ENCODE data around the gene ELMO1. TPM values are rescaled to one million over a fixed set of nuclear protein-coding genes. Genes with fewer than 3 reads are reported as not detected.

The ELMO1 gene
- total RNA-seq, 1 donor from 2014 or later: 132 TPM

- ChIA-PET POLR2A (interaction anchor here (0.6 kb wide), 1 partner anchor 45 kb away, joined by 3 read pairs; no protein-coding TSS in a partner anchor), CTCF (no interaction called here)
- no peak for TF ChIP-seq CTCF (IDR thresholded peaks at IDR 0.05)
- intact Hi-C loops (cut with micrococcal nuclease): no loop called here
- Mint-ChIP-seq H3K27ac (no peak overlapping the region), H3K27me3 (no peaks in the 10 kb centered on the region), H3K4me3 (no peak overlapping the region), H3K9me3 (no peaks in the 10 kb centered on the region), H3K36me3 (ENCODE audit: low read depth) (peaks cover 65% of the 10 kb centered on the region), H3K4me1 (peaks cover 8% of the 10 kb centered on the region)
- DNase-seq: no peak
- no peak for ATAC-seq (ENCODE audit: low read depth)
Observed at GRCh38 chr7:37149773-37150124, 298.9 kb downstream of the ELMO1 start.

- H3K4me3 Mint-ChIP-seq: no peak overlapping the region
- no peak for ATAC-seq (ENCODE audit: low read depth)
- H3K36me3 Mint-ChIP-seq (ENCODE audit: low read depth): peaks cover 62% of the 10 kb centered on the region
- peaks cover 8% of the 10 kb centered on the region for H3K4me1 Mint-ChIP-seq
- no peak overlapping the region for H3K27ac Mint-ChIP-seq
- ChIA-PET CTCF (no interaction called here), POLR2A (interaction anchor here (0.6 kb wide), 1 partner anchor 44 kb away, joined by 3 read pairs; no protein-coding TSS in a partner anchor)
- H3K27me3 Mint-ChIP-seq: no peaks in the 10 kb centered on the region
- H3K9me3 Mint-ChIP-seq: no peaks in the 10 kb centered on the region
- TF ChIP-seq CTCF (IDR thresholded peaks at IDR 0.05): no peak
- intact Hi-C loops (cut with micrococcal nuclease): no loop called here
- DNase-seq: no peak
Observed at GRCh38 chr7:37149051-37149772, 299.5 kb downstream of the ELMO1 start.

- CTCF ChIA-PET: interaction anchor here (0.9 kb wide), 1 partner anchor 7 kb away, joined by 3 read pairs; no protein-coding TSS in a partner anchor
- intact Hi-C loops (cut with micrococcal nuclease): no loop called here
Observed at GRCh38 chr7:37145682-37146081, 303.0 kb downstream of the ELMO1 start.

GRCh38 chr7:37144423-37144822 lies 304.2 kb downstream of the ELMO1 start:
- no peak for ATAC-seq (ENCODE audit: low read depth)
- H3K27ac Mint-ChIP-seq: no peak overlapping the region
- H3K4me3 Mint-ChIP-seq: no peak overlapping the region
- DNase-seq: no peak
- H3K36me3 Mint-ChIP-seq (ENCODE audit: low read depth): peaks cover 46% of the 10 kb centered on the region
- CTCF ChIA-PET: interaction anchor here (0.9 kb wide), 1 partner anchor 8 kb away, joined by 3 read pairs; no protein-coding TSS in a partner anchor
- POLR2A ChIA-PET: no interaction called here
- no peak for TF ChIP-seq CTCF (IDR thresholded peaks at IDR 0.05)
- peaks cover 18% of the 10 kb centered on the region for H3K9me3 Mint-ChIP-seq
- no peaks in the 10 kb centered on the region for H3K4me1 Mint-ChIP-seq
- H3K27me3 Mint-ChIP-seq: no peaks in the 10 kb centered on the region
- intact Hi-C loops (cut with micrococcal nuclease): no loop called here

More at GRCh38 chr7:37145682-37146081, 303.0 kb downstream of the ELMO1 start:
- Mint-ChIP-seq H3K4me3 (no peak overlapping the region), H3K36me3 (ENCODE audit: low read depth) (peaks cover 46% of the 10 kb centered on the region), H3K9me3 (peaks cover 9% of the 10 kb centered on the region), H3K27me3 (no peaks in the 10 kb centered on the region), H3K27ac (no peak overlapping the region), H3K4me1 (peaks cover 8% of the 10 kb centered on the region)
- no peak for ATAC-seq (ENCODE audit: low read depth)
- no peak for DNase-seq
- POLR2A ChIA-PET: no interaction called here
- TF ChIP-seq CTCF (IDR thresholded peaks at IDR 0.05): no peak

GRCh38 chr7:37142958-37143357 lies 305.7 kb downstream of the ELMO1 start:
- peaks cover 27% of the 10 kb centered on the region for H3K9me3 Mint-ChIP-seq
- no peak for ATAC-seq (ENCODE audit: low read depth)
- H3K4me3 Mint-ChIP-seq: no peak overlapping the region
- H3K27me3 Mint-ChIP-seq: no peaks in the 10 kb centered on the region
- H3K4me1 Mint-ChIP-seq: no peaks in the 10 kb centered on the region
- CTCF ChIA-PET: no interaction called here
- no peak for TF ChIP-seq CTCF (IDR thresholded peaks at IDR 0.05)
- DNase-seq: no peak
- POLR2A ChIA-PET: interaction anchor here (0.5 kb wide), 1 partner anchor 662 kb away, joined by 4 read pairs; no protein-coding TSS in a partner anchor
- no peak overlapping the region for H3K27ac Mint-ChIP-seq
- peaks cover 54% of the 10 kb centered on the region for H3K36me3 Mint-ChIP-seq (ENCODE audit: low read depth)
- intact Hi-C loops (cut with micrococcal nuclease): no loop called here

Measured in activated B cell treated with CpG ODN at 0.5 μM for 24 hours (primary cell).